Stimulated activated CD8-positive, alpha-beta memory T cell treated with anti-CD3 and anti-CD28 coated beads, Interleukin-15, amount 100 ng/mL, for 24 hours (primary cell): ENCODE measurements around the gene PYGL.
A peak's percentile ranks its signal among the peaks of the same experiment; 100 is the strongest.

Source experiments
- DNase-seq: peaks from one replicate; pipeline ENCODE4 v3.0.0-alpha.2; 2020; ENCODE audit warnings: low read depth

Gene PYGL

GRCh38 chr14:50871914-50872732 is 72.2 kb downstream of the PYGL start, which contains the start of gene ABHD12B:
Gene ABHD12B (plus strand): TSS chr14:50872053. CDS start chr14:50872175, 122 bp downstream.
- DNase-seq = no peak

GRCh38 chr14:50871228-50871627 is 73.1 kb downstream of the PYGL start:
- DNase-seq = no peak

GRCh38 chr14:50865391-50866076 is 78.7 kb downstream of the PYGL start:
- no peak for DNase-seq

- no peak for DNase-seq
Observed at GRCh38 chr14:50864946-50865345, 79.3 kb downstream of the PYGL start.

- DNase-seq = no peak
Observed at GRCh38 chr14:50864237-50864636, 80.0 kb downstream of the PYGL start.

- no peak for DNase-seq
Observed at GRCh38 chr14:50862036-50862570, 82.2 kb downstream of the PYGL start.

- peak; percentile 67 for DNase-seq
Observed at GRCh38 chr14:50860478-50861086, 83.7 kb downstream of the PYGL start.

- no peak for DNase-seq
Observed at GRCh38 chr14:50859296-50859624, 85.0 kb downstream of the PYGL start.

- no peak for DNase-seq
Observed at GRCh38 chr14:50856660-50857059, 87.6 kb downstream of the PYGL start.

GRCh38 chr14:50855558-50855957 is 88.7 kb downstream of the PYGL start:
- DNase-seq = no peak
